ENCODE measurements around the gene ZNF408. TPM values are rescaled to one million over a fixed set of nuclear protein-coding genes. Genes with fewer than 3 reads are reported as not detected.

Gene ZNF408
- total and polyA plus RNA-seq, 2 of the 13 experiments (the other 11 are each of a cell fraction or from before 2014, with no cell fraction given) = 11.2 to 12.5 TPM

GRCh38 chr11:46745995-46746394, 45.2 kb downstream of the ZNF408 start (continued):
- no peak for TF ChIP-seq PRDM10 (CRISPR knock-in tag; IDR thresholded peaks at IDR 0.05; ENCODE audit: low read depth)
- TF ChIP-seq RBM39 (IDR thresholded peaks at IDR 0.05; ENCODE audit: low read depth, low read length, poor library complexity, severe bottlenecking) = no peak
- no peak for TF ChIP-seq ZNF18 (CRISPR knock-in tag; IDR thresholded peaks at IDR 0.05; ENCODE audit: insufficient replicate concordance)
- no peak for TF ChIP-seq SMYD3 (CRISPR knock-in tag; IDR thresholded peaks at IDR 0.05)
- TF ChIP-seq PHF8 (CRISPR knock-in tag; IDR thresholded peaks at IDR 0.05) = no peak
- no peak for TF ChIP-seq NCOA1 (CRISPR knock-in tag; IDR thresholded peaks at IDR 0.05)
- TF ChIP-seq SPEN (CRISPR knock-in tag; IDR thresholded peaks at IDR 0.05; ENCODE audit: low read depth) = no peak
- TF ChIP-seq RBM22 (optimal IDR thresholded peaks at IDR 0.05; ENCODE audit: low read length) = peak; percentile 97
- TF ChIP-seq ZNF143 (CRISPR knock-in tag; IDR thresholded peaks at IDR 0.05) = no peak
- TF ChIP-seq AGO1 (IDR thresholded peaks at IDR 0.05; ENCODE audit: low read depth, low read length, poor library complexity, severe bottlenecking) = peak; percentile 71
- no peak for TF ChIP-seq MYNN (CRISPR knock-in tag; IDR thresholded peaks at IDR 0.05; ENCODE audit: low read depth)
- TF ChIP-seq, protein P1, sequence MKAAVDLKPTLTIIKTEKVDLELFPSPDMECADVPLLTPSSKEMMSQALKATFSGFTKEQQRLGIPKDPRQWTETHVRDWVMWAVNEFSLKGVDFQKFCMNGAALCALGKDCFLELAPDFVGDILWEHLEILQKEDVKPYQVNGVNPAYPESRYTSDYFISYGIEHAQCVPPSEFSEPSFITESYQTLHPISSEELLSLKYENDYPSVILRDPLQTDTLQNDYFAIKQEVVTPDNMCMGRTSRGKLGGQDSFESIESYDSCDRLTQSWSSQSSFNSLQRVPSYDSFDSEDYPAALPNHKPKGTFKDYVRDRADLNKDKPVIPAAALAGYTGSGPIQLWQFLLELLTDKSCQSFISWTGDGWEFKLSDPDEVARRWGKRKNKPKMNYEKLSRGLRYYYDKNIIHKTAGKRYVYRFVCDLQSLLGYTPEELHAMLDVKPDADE (CRISPR knock-in tag; IDR thresholded peaks at IDR 0.05) = no peak
- no peak for TF ChIP-seq ZNF512 (CRISPR knock-in tag; IDR thresholded peaks at IDR 0.05)
- no peak for TF ChIP-seq JARID2 (CRISPR knock-in tag; IDR thresholded peaks at IDR 0.05; ENCODE audit: insufficient replicate concordance)
- TF ChIP-seq, protein P2, sequence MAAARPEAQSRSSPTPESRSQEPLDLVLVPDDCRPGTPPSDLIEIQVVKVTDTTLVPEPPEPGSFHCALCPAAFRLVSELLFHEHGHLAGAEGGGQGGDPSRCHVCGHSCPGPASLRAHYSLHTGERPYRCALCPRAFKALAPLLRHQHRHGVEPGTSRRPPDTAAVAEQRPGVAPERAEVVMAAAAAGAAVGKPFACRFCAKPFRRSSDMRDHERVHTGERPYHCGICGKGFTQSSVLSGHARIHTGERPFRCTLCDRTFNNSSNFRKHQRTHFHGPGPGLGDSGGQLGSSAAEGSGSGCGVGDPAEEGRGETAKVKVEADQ (CRISPR knock-in tag; IDR thresholded peaks at IDR 0.05; ENCODE audit: borderline replicate concordance) = no peak
- no peak for TF ChIP-seq MLXIP (CRISPR knock-in tag; IDR thresholded peaks at IDR 0.05; ENCODE audit: borderline replicate concordance)
